ENCODE data around the gene PCNX1. TPM values are rescaled to one million over a fixed set of nuclear protein-coding genes. Genes with fewer than 3 reads are reported as not detected.

The PCNX1 gene
- total and polyA plus RNA-seq, 2 of the 4 experiments (the other 2 are of a cell fraction), result 15.0 to 43.7 TPM

DNA sequence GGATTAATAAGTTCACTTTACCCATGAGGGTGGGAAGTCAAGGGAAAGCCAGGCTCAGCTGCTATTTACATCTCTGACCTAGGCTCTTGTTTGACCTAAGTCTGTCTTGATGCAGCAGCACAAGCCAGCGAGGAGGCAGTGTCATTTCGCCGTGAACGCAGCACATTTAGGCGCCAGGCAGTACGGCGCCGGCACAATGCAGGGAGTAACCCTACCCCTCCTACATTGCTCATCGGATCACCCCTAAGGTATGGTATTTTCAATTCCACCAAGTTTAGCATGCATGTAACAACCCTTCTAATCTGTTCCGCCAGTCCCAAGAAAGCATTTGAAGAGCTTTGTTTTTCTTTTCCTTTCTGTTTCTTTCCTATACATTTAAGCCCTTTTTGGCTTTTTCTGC, 81.2 kb downstream of the PCNX1 start:
- Histone ChIP-seq H3K9me1 (ENCODE audit: insufficient read depth, low read length) (peaks cover 3% of the 10 kb centered on the region), H3K4me3 (ENCODE audit: insufficient read depth, low read depth, low read length) (no peak overlapping the region), H2BK120ac (ENCODE audit: low read depth, low read length) (no peak overlapping the region), H4K20me1 (ENCODE audit: insufficient read depth, low read length) (peaks cover 5% of the 10 kb centered on the region; the same call in 1 of the 2 replicates), H2BK20ac (ENCODE audit: low read depth, low read length) (no peak overlapping the region), H3K18ac (ENCODE audit: low read depth, low read length) (no peak overlapping the region), H3K14ac (replicated peaks; ENCODE audit: low read depth, low read length) (no peak overlapping the region), H3K9ac (ENCODE audit: low read depth, low read length) (no peak overlapping the region), H3K56ac (ENCODE audit: extremely low read depth, insufficient read depth, low read length) (no peak overlapping the region), H3K4me1 (ENCODE audit: control insufficient read depth, insufficient read depth, low read length) (no peaks in the 10 kb centered on the region), H2BK15ac (ENCODE audit: low read depth, low read length) (no peak overlapping the region), H2AK5ac (ENCODE audit: low read depth, low read length) (no peak overlapping the region), H3K4ac (ENCODE audit: low read depth, low read length) (no peak overlapping the region), H3K27me3 (ENCODE audit: control insufficient read depth, insufficient read depth, low read length) (no peaks in the 10 kb centered on the region), H4K5ac (ENCODE audit: low read depth, low read length) (no peak overlapping the region), H3K27ac (ENCODE audit: insufficient read depth, low read length) (no peak overlapping the region), H4K8ac (ENCODE audit: low read depth in 2 of 2, low read length in 2 of 2) (no peak overlapping the region), H3K79me1 (ENCODE audit: low read depth in 1 of 2, low read length in 2 of 2) (peaks cover 9 to 10% of the 10 kb centered on the region in 2 experiments; a peak in 3 of 4 replicates), H2AFZ (replicated peaks; ENCODE audit: low read length, poor library complexity) (no peak overlapping the region), H3K4me2 (ENCODE audit: low read depth, low read length) (no peak overlapping the region), H2AK9ac (replicated peaks; ENCODE audit: low read depth, low read length, poor library complexity) (no peak overlapping the region), H2BK5ac (ENCODE audit: low read depth, low read length, poor library complexity, severe bottlenecking) (no peak overlapping the region), H4K91ac (ENCODE audit: insufficient read depth, low read depth, low read length) (no peak overlapping the region), H3K9me3 (ENCODE audit: control insufficient read depth, insufficient read depth, low read length) (no peaks in the 10 kb centered on the region), H3K23ac (ENCODE audit: low read depth, low read length) (no peak overlapping the region), H3K36me3 (ENCODE audit: control insufficient read depth, insufficient read depth, low read length) (peaks cover 5% of the 10 kb centered on the region; the same call in 1 of the 2 replicates)
- no peak for ATAC-seq (ENCODE audit: low read depth)
- 100% methylated on average over 4 of the region's 10 CpGs; no CpG with 5 or more reads in 1 of the 2 experiments for WGBS, 2 experiments (ENCODE audit: extremely low coverage in 2 of 2, insufficient read length in 1 of 2)
- ChIA-PET POLR2A (ENCODE audit: unreplicated experiment) (no interaction called here), CTCF (interaction anchor here (0.6 to 0.8 kb wide), 3 partner anchors 9 to 171 kb away, joined by 4 to 7 read pairs (median 6); no protein-coding TSS in a partner anchor)
- BruUV-seq (replicated peaks), result no TSS peak
- TF ChIP-seq CEBPB (IDR thresholded peaks at IDR 0.05; ENCODE audit: low read depth, low read length) (no peak), MXI1 (IDR thresholded peaks at IDR 0.05; ENCODE audit: borderline replicate concordance, low read depth, low read length) (no peak), CHD1 (IDR thresholded peaks at IDR 0.05; ENCODE audit: low read depth, low read length) (no peak), SMC3 (IDR thresholded peaks at IDR 0.05; ENCODE audit: low read depth, low read length) (no peak), FOS (IDR thresholded peaks at IDR 0.05; ENCODE audit: low read depth, low read length) (no peak), POLR2A (IDR thresholded peaks at IDR 0.05; ENCODE audit: low read depth, low read length) (no peak), NFE2L2 (IDR thresholded peaks at IDR 0.05; ENCODE audit: low read depth, low read length) (no peak), BHLHE40 (IDR thresholded peaks at IDR 0.05; ENCODE audit: low read depth, low read length) (no peak), RFX5 (IDR thresholded peaks at IDR 0.05; ENCODE audit: low read depth, low read length) (no peak)
- TF ChIP-seq, protein P1, sequence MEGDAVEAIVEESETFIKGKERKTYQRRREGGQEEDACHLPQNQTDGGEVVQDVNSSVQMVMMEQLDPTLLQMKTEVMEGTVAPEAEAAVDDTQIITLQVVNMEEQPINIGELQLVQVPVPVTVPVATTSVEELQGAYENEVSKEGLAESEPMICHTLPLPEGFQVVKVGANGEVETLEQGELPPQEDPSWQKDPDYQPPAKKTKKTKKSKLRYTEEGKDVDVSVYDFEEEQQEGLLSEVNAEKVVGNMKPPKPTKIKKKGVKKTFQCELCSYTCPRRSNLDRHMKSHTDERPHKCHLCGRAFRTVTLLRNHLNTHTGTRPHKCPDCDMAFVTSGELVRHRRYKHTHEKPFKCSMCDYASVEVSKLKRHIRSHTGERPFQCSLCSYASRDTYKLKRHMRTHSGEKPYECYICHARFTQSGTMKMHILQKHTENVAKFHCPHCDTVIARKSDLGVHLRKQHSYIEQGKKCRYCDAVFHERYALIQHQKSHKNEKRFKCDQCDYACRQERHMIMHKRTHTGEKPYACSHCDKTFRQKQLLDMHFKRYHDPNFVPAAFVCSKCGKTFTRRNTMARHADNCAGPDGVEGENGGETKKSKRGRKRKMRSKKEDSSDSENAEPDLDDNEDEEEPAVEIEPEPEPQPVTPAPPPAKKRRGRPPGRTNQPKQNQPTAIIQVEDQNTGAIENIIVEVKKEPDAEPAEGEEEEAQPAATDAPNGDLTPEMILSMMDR (conservative IDR thresholded peaks at IDR 0.05; ENCODE audit: low read depth, low read length), result no peak
- TF ChIP-seq, protein P2, sequence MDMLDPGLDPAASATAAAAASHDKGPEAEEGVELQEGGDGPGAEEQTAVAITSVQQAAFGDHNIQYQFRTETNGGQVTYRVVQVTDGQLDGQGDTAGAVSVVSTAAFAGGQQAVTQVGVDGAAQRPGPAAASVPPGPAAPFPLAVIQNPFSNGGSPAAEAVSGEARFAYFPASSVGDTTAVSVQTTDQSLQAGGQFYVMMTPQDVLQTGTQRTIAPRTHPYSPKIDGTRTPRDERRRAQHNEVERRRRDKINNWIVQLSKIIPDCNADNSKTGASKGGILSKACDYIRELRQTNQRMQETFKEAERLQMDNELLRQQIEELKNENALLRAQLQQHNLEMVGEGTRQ (IDR thresholded peaks at IDR 0.05; ENCODE audit: low read depth, low read length), result no peak
- no peak for DNase-seq
- intact Hi-C loops (cut with micrococcal nuclease) (no loop called here), in situ Hi-C loops (cut with MboI; ENCODE audit: low sequenced_read_pairs) (no loop called here), dilution Hi-C loops (cut with HindIII; ENCODE audit: low sequenced_read_pairs, unreplicated experiment) (no loop called here)
